HEK293T (cell line): ENCODE measurements around the gene CEP76.

Experiments used
- CTCF ChIA-PET: fragments of 350-600 bp; formaldehyde crosslinking; extraction: SDS; loops from one replicate; lab custom pipeline; 2021; ENCODE audit warnings: antibody characterized with exemption, inconsistent platforms; lab: Yijun Ruan, JAX
- POLR2A ChIA-PET: fragments of 350-600 bp; formaldehyde crosslinking; extraction: SDS; loops from one replicate; lab custom pipeline; 2020; ENCODE audit warnings: antibody characterized with exemption, inconsistent platforms; lab: Yijun Ruan, JAX
- DNase-seq: peaks from one replicate; pipeline ENCODE4 v3.0.0; 2012; ENCODE audit warnings: mixed read lengths; ENCODE audit errors: extremely low spot score
- ARNT ChIP-seq: fragments of 450-650 bp; IDR thresholded peaks from 2 replicates; pipeline ENCODE4 v1.6.1; 2017; ENCODE audit warnings: mild to moderate bottlenecking
- BHLHE40 ChIP-seq: fragments of 450-650 bp; IDR thresholded peaks from 2 replicates; pipeline ENCODE4 v1.6.1; 2016; ENCODE audit warnings: mild to moderate bottlenecking, moderate library complexity, borderline replicate concordance
- CTBP1 ChIP-seq: fragments of 450-650 bp; IDR thresholded peaks from 2 replicates; pipeline ENCODE4 v1.6.1; 2016; ENCODE audit warnings: borderline replicate concordance
- ELF4 ChIP-seq: fragments of 450-650 bp; IDR thresholded peaks from 2 replicates; pipeline ENCODE4 v1.6.1; 2017; ENCODE audit warnings: antibody characterized with exemption
- FOXA1 ChIP-seq: fragments of 450-650 bp; IDR thresholded peaks from 2 replicates; pipeline ENCODE4 v1.6.1; 2016; ENCODE audit warnings: mild to moderate bottlenecking
- FOXK2 ChIP-seq: fragments of 450-650 bp; IDR thresholded peaks from 2 replicates; pipeline ENCODE4 v1.6.1; 2016; ENCODE audit warnings: mild to moderate bottlenecking
- FOXM1 ChIP-seq: fragments of 450-650 bp; IDR thresholded peaks from 2 replicates; pipeline ENCODE4 v1.6.1; 2017; ENCODE audit warnings: mild to moderate bottlenecking, borderline replicate concordance
- HDGF ChIP-seq: fragments of 450-650 bp; IDR thresholded peaks from 2 replicates; pipeline ENCODE4 v1.6.1; 2017; ENCODE audit warnings: antibody characterized with exemption, borderline replicate concordance
- L3MBTL2 ChIP-seq: fragments of 450-650 bp; conservative IDR thresholded peaks from 2 replicates; pipeline ENCODE4 v1.6.1; 2016; ENCODE audit warnings: mild to moderate bottlenecking
- LEF1 ChIP-seq: fragments of 450-650 bp; IDR thresholded peaks from 2 replicates; pipeline ENCODE4 v1.6.1; 2017; ENCODE audit warnings: mild to moderate bottlenecking, borderline replicate concordance
- NFRKB ChIP-seq: fragments of 450-650 bp; IDR thresholded peaks from 2 replicates; pipeline ENCODE4 v1.6.1; 2016; ENCODE audit warnings: mild to moderate bottlenecking, moderate library complexity
- PKNOX1 ChIP-seq: fragments of 450-650 bp; IDR thresholded peaks from 2 replicates; pipeline ENCODE4 v1.6.1; 2016
- SP1 ChIP-seq: fragments of 450-650 bp; IDR thresholded peaks from 2 replicates; pipeline ENCODE4 v1.6.1; 2017
- SUZ12 ChIP-seq: fragments of 450-650 bp; IDR thresholded peaks from 2 replicates; pipeline ENCODE4 v1.6.1; 2016; ENCODE audit warnings: mild to moderate bottlenecking
- TARDBP ChIP-seq: fragments of 450-650 bp; IDR thresholded peaks from 2 replicates; pipeline ENCODE4 v1.6.1; 2016
- ZNF384 ChIP-seq: fragments of 450-650 bp; IDR thresholded peaks from 2 replicates; pipeline ENCODE4 v1.6.1; 2016

CEP76 gene

GRCh38 chr18:12702221-12703095, at the start of gene CEP76, which contains the start of gene PSMG2:
TSS of gene CEP76 (minus strand) at chr18:12702723. CDS start at chr18:12702548, 175 bp downstream.
TSS of gene PSMG2 (plus strand) at chr18:12703042. CDS start at chr18:12703108, 66 bp downstream.
- ChIA-PET CTCF (no interaction called here), POLR2A (interaction anchor here (1.1 to 1.2 kb wide), 2 partner anchors 9 to 325 kb away, joined by 3 to 4 read pairs; partner anchors contain the start of gene AFG3L2)
- TF ChIP-seq FOXK2 (no peak), HDGF (no peak), SP1 (no peak), BHLHE40 (no peak), TARDBP (no peak), CTBP1 (no peak), PKNOX1 (no peak), ARNT (no peak), ELF4 (no peak)
- DNase-seq = peak; percentile 78

- POLR2A ChIA-PET = no interaction called here
- CTCF ChIA-PET = no interaction called here
- DNase-seq = no peak
- TF ChIP-seq PKNOX1 (no peak), FOXM1 (no peak), FOXA1 (no peak), FOXK2 (no peak), ZNF384 (no peak), CTBP1 (no peak), HDGF (no peak), L3MBTL2 (no peak), NFRKB (no peak), SP1 (no peak), ELF4 (no peak), TARDBP (no peak), SUZ12 (no peak), LEF1 (no peak), ARNT (no peak), BHLHE40 (no peak)
These were observed 49.4 kb upstream of the CEP76 start for GRCh38 chr18:12751891-12752290.

GRCh38 chr18:12751503-12751884, 49.0 kb upstream of the CEP76 start:
- TF ChIP-seq TARDBP = no peak
- no peak for TF ChIP-seq FOXK2
- no peak for TF ChIP-seq ZNF384
- no peak for TF ChIP-seq ELF4
- no peak for TF ChIP-seq SP1
- TF ChIP-seq L3MBTL2 = no peak
- no peak for TF ChIP-seq BHLHE40
- TF ChIP-seq FOXA1 = no peak
- no peak for TF ChIP-seq LEF1
- no peak for TF ChIP-seq ARNT
- no peak for TF ChIP-seq HDGF
- ChIA-PET CTCF (no interaction called here), POLR2A (no interaction called here)
- no peak for DNase-seq

GRCh38 chr18:12750715-12751502, 48.4 kb upstream of the CEP76 start:
- POLR2A ChIA-PET = no interaction called here
- DNase-seq = no peak
- TF ChIP-seq SP1 (no peak), HDGF (no peak), CTBP1 (no peak), FOXM1 (no peak), PKNOX1 (no peak), ARNT (no peak), L3MBTL2 (no peak), ELF4 (no peak), BHLHE40 (no peak), NFRKB (no peak), FOXK2 (no peak), ZNF384 (no peak), SUZ12 (no peak), LEF1 (no peak), TARDBP (no peak), FOXA1 (no peak)
- CTCF ChIA-PET = no interaction called here

- no peak for DNase-seq
- ChIA-PET POLR2A (no interaction called here), CTCF (no interaction called here)
These were observed 47.7 kb upstream of the CEP76 start for GRCh38 chr18:12750076-12750714.

More at GRCh38 chr18:12750076-12750714, 47.7 kb upstream of the CEP76 start:
- TF ChIP-seq FOXK2 (no peak), HDGF (no peak), ARNT (no peak), PKNOX1 (no peak), BHLHE40 (no peak)
